HFFc6 (cell line): ENCODE data around the gene KRTAP5-3. TPM values are rescaled to one million over a fixed set of nuclear protein-coding genes. Genes with fewer than 3 reads are reported as not detected.

Experiments used
- DNase-seq: peaks from one replicate; pipeline ENCODE4 v3.0.0-alpha.2; 2018
- H3K27ac Mint-ChIP-seq: 2 replicates; pipeline ENCODE4 v1.8.0; 2020; ENCODE audit warnings: mild to moderate bottlenecking, mixed read lengths
- H3K27me3 Mint-ChIP-seq: 2 replicates; pipeline ENCODE4 v1.8.0; 2021; ENCODE audit warnings: mild to moderate bottlenecking, moderate library complexity, mixed read lengths; ENCODE audit not compliant: insufficient read depth
- H3K36me3 Mint-ChIP-seq: 2 replicates; pipeline ENCODE4 v1.8.0; 2021; ENCODE audit warnings: low read depth, mixed read lengths
- H3K4me1 Mint-ChIP-seq: 2 replicates; pipeline ENCODE4 v1.8.0; 2020; ENCODE audit warnings: low read depth, mixed read lengths
- H3K4me3 Mint-ChIP-seq: 2 replicates; pipeline ENCODE4 v1.8.0; 2020; ENCODE audit warnings: mild to moderate bottlenecking, moderate library complexity, mixed read lengths
- H3K9me3 Mint-ChIP-seq: 2 replicates; pipeline ENCODE4 v1.8.0; 2020; ENCODE audit warnings: mild to moderate bottlenecking, mixed read lengths
- long read RNA-seq: library from polyadenylated mRNA; unstranded; transcript quantifications from one replicate; pipeline ENCODE4 v2.0.0, GENCODE V29; 2019
- total RNA-seq, 6 experiments: library from RNA; stranded (reverse); fragmentation: NEBNext Ultra II Directional; extraction: Animal tissue kit (Norgen Biotek cat#: 25700); gene quantifications; 2 replicates in 1 of 6; 3 replicates in 5 of 6; pipeline ENCODE4 v1.2.3, GENCODE V29; 2021
- TF ChIP-seq, protein P1 (sequence below): fragments of 200-600 bp; sonication (generic); IDR thresholded peaks from 2 replicates; pipeline ENCODE4 v1.5.0; 2021; ENCODE audit warnings: antibody characterized with exemption, mild to moderate bottlenecking

The KRTAP5-3 gene, protein sequence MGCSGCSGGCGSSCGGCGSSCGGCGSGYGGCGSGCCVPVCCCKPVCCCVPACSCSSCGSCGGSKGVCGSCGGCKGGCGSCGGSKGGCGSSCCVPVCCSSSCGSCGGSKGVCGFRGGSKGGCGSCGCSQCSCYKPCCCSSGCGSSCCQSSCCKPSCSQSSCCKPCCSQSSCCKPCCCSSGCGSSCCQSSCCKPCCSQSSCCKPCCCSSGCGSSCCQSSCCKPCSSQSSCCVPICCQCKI
- total RNA-seq, result not detected
- long read RNA-seq, result 0 reads

DNA sequence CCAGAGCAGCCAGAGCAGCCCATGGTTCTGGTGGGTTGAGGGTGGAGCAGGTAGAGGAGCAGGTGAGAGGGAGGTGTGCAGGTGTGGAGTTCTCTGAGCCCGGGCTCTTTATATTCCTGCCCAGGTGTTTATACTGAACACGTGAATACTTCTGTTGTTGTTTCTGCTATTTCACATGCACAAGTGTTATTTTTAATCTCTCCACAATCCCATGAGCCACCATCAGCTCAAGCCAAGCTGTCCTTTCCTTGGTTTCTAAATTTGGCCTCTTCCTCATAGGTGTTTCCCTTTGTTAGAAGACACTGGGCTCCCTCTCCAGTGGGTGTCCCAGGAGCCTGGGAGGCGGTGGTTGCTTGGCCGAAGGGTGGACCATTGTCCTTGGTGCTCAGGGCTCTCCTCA lies at the start of gene KRTAP5-3:
Gene KRTAP5-3 (minus strand): TSS at position 101 of the 400 bp plus-strand sequence. CDS start 78 bp downstream, at position 23.
- no peaks in the 10 kb centered on the region for H3K9me3 Mint-ChIP-seq
- no peaks in the 10 kb centered on the region for H3K4me1 Mint-ChIP-seq
- peaks cover 4% of the 10 kb centered on the region; the same call in 1 of the 2 replicates for H3K36me3 Mint-ChIP-seq
- peaks cover 27% of the 10 kb centered on the region for H3K27me3 Mint-ChIP-seq
- H3K4me3 Mint-ChIP-seq, result no peak within 1 kb of the TSS
- DNase-seq, result no peak
- TF ChIP-seq, protein P1, sequence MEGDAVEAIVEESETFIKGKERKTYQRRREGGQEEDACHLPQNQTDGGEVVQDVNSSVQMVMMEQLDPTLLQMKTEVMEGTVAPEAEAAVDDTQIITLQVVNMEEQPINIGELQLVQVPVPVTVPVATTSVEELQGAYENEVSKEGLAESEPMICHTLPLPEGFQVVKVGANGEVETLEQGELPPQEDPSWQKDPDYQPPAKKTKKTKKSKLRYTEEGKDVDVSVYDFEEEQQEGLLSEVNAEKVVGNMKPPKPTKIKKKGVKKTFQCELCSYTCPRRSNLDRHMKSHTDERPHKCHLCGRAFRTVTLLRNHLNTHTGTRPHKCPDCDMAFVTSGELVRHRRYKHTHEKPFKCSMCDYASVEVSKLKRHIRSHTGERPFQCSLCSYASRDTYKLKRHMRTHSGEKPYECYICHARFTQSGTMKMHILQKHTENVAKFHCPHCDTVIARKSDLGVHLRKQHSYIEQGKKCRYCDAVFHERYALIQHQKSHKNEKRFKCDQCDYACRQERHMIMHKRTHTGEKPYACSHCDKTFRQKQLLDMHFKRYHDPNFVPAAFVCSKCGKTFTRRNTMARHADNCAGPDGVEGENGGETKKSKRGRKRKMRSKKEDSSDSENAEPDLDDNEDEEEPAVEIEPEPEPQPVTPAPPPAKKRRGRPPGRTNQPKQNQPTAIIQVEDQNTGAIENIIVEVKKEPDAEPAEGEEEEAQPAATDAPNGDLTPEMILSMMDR, result no peak
- no peak within 1 kb of the TSS for H3K27ac Mint-ChIP-seq

DNA sequence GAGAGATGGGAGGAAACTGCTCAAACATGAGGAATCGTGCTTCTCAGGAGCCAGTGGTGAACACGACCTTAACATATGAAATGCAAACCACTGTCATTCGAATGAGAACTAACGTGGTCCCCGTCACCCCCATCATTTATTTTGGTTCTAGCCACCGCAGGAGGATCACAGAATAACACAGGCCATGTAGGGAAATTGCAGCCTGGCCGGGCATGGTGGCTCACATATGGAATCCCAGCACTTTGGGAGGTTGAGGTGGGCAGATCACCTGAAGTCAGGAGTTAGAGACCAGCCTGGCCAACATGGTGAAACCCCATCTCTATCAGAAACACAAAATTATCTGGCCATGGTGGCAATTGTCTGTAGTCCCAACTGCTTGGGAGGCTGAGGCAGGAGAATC lies 48.4 kb upstream of the KRTAP5-3 start:
- TF ChIP-seq, protein P1, result no peak
- Mint-ChIP-seq H3K27me3 (peaks cover 51% of the 10 kb centered on the region), H3K9me3 (no peaks in the 10 kb centered on the region), H3K27ac (no peak overlapping the region), H3K36me3 (no peaks in the 10 kb centered on the region), H3K4me1 (no peaks in the 10 kb centered on the region), H3K4me3 (no peak overlapping the region)
- DNase-seq, result no peak

DNA sequence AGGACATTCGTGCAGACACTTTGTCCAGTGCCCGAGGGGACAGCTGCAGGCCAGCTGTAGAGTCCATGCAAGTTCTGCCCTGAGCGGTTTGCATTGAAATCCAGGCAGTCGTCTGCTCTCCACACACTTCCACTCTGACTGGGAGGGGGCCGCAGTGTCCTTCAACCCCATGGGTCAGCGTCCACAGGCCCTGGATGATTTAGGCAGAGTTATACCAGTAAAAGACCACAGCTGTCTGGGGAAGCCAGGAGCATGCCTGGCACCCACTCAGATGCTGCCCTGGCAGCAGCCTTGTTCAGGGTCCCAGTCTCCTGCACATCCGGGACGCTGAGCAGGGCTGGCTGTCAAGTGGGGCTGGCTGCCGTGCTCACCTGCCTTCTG lies 47.8 kb upstream of the KRTAP5-3 start:
- Mint-ChIP-seq H3K27ac (no peak overlapping the region), H3K9me3 (no peaks in the 10 kb centered on the region), H3K27me3 (peaks cover 58% of the 10 kb centered on the region), H3K4me1 (no peaks in the 10 kb centered on the region), H3K36me3 (no peaks in the 10 kb centered on the region), H3K4me3 (no peak overlapping the region)
- DNase-seq, result no peak
- TF ChIP-seq, protein P1, result no peak

DNA sequence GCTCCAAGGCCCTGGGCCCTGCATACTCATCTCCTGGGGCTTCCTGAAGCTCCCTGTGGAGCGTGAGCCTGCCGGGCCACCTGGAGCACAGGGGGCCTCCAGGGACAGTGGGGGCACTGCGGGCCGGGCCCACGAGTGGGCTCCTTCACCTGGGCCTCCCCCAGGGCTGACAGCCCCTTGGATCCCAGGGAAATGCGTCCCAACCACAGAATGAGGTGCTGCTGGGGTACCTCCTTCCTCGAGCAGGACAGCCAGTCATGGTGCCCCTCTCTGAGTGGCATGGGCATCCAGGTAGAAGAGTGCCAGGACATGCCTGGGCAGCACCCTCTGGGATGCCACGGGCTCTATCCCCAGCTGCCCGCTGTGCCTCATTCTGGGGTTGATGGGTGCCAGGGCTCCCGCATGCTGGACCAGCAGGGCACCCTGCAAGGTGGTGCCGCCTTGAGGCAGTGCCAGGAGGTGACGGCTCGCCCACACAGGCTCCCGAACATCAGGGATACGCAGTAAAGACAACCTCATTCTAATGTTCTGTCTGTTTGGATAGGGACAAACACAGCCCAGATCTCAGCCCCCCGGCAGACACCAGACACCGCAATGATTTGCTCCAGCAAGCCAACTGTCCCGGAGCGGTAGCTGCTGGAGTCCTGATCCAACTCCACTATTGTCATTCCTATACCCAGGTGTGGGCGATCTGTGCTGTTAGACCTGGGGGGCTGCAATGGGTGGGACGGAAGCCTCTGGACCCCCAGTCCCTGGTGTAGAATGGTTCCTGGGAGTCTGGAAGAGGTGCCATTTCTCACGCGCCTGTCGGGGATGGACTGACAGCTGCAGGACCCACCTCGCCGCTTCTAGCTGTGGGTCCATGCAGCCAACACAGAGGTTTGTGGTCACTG lies 47.2 kb upstream of the KRTAP5-3 start:
- TF ChIP-seq, protein P1, result no peak
- Mint-ChIP-seq H3K27ac (no peak overlapping the region), H3K4me1 (no peaks in the 10 kb centered on the region), H3K36me3 (no peaks in the 10 kb centered on the region), H3K9me3 (no peaks in the 10 kb centered on the region), H3K27me3 (peaks cover 62% of the 10 kb centered on the region), H3K4me3 (no peak overlapping the region)
- DNase-seq, result no peak

DNA sequence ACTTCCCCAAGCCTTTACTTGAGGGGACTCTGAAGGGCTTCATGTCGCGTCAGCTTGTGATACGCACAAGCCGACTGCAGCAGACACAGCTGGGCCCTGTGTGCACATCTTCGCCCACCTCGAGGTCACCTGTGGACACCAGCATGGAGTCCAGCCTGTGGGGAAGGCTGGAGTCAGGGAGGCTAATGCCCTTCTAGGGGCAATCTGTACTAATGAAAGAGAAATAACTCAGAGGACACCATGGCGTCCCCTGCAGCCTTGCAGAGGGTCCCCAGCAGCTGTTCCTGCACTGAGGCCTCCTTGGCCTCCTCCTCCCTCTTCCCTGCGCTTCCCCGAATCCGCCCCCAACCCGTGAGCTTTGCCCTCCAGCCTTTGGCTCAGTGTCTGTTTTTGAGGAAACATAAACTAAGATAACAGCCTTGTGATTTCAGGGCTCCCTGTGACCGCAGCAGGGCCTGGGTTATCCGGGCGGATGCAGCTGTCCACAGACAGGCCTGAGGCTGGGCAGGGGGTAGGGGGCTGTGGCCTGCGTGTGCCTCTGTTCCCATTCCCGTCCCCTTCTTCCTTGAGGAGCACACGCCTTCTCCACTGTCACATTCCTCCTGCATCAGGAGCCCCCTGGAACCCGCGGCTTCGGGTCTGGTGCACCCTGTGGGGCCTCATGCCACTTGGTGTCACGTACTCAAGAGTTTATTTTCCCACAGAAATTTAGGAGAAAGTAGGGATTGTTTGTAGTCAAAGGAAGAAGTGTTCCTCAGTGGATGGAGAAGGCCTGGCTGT lies 46.3 kb upstream of the KRTAP5-3 start:
- no peak for DNase-seq
- Mint-ChIP-seq H3K27me3 (peaks cover 56% of the 10 kb centered on the region), H3K9me3 (no peaks in the 10 kb centered on the region), H3K4me1 (no peaks in the 10 kb centered on the region), H3K4me3 (no peak overlapping the region), H3K27ac (no peak overlapping the region), H3K36me3 (no peaks in the 10 kb centered on the region)
- TF ChIP-seq, protein P1, result no peak
